T-cell (primary cell): ENCODE data around the gene EIF2S3. TPM values are rescaled to one million over a fixed set of nuclear protein-coding genes. Genes with fewer than 3 reads are reported as not detected.

Source experiments
- ATAC-seq, 4 experiments: fragments of 200-7000 bp in 3 of 4; fragments of 150-1000 bp in 1 of 4; cut with Tn5 transposase; replicated peaks in 1 of 4; 1 replicate in 3 of 4; 2 replicates in 1 of 4; pipeline ENCODE4 v1.10.0; 2021; ENCODE audit warnings: moderate library complexity in 3 of 4, mild to moderate bottlenecking in 2 of 4, moderate number of reproducible peaks in 1 of 4
- CTCF ChIA-PET, 2 donors: fragments of 300-600 bp; sonication (Branson Sonifier 250); formaldehyde crosslinking; loops; one replicate each; lab custom pipeline; 2022; ENCODE audit warnings: antibody characterized with exemption in 2 of 2; lab: Charles Lee
- POLR2A ChIA-PET, 2 donors: fragments of 300-600 bp; sonication (Branson Sonifier 250); formaldehyde crosslinking; loops; one replicate each; lab custom pipeline; 2022; ENCODE audit warnings: antibody characterized with exemption in 2 of 2; lab: Charles Lee
- DNase-seq, 35 experiments: peaks; one replicate each; pipeline versions ENCODE4 v3.0.0 to v3.0.0-alpha.2; 2013 to 2023
- H3K27ac ChIP-seq: one replicate; pipeline ENCODE4 v1.5.1; 2013; ENCODE audit warnings: low read length
- H3K27me3 ChIP-seq, 2 experiments: replicated peaks in 1 of 2; 1 replicate in 1 of 2; 2 replicates in 1 of 2; pipeline versions ENCODE4 v1.6.1 to v1.7.0; 2013; ENCODE audit warnings: low read length in 1 of 2, mixed read lengths in 1 of 2; ENCODE audit not compliant: control insufficient read depth in 2 of 2, insufficient read depth in 2 of 2; ENCODE audit errors: extremely low read depth in 1 of 2
- H3K36me3 ChIP-seq, 2 donors: 1 replicate in 1 of 2; 2 replicates in 1 of 2; pipeline versions ENCODE4 v1.6.1 to v1.7.0; 2013; ENCODE audit warnings: low read length in 1 of 2; ENCODE audit not compliant: control insufficient read depth in 2 of 2, insufficient read depth in 1 of 2; ENCODE audit errors: extremely low read depth in 1 of 2
- H3K4me1 ChIP-seq, 2 experiments: 1 replicate in 1 of 2; 2 replicates in 1 of 2; pipeline versions ENCODE4 v1.6.1 to v1.7.0; 2013; ENCODE audit warnings: low read length in 2 of 2, mixed read lengths in 1 of 2; ENCODE audit not compliant: insufficient read depth in 2 of 2, control insufficient read depth in 1 of 2; ENCODE audit errors: extremely low read depth in 1 of 2
- H3K4me3 ChIP-seq, 2 donors: 1 replicate in 1 of 2; 2 replicates in 1 of 2; pipeline versions ENCODE4 v1.5.1 to v1.7.0; 2013; ENCODE audit warnings: mild to moderate bottlenecking in 2 of 2, low read length in 1 of 2, moderate library complexity in 1 of 2; ENCODE audit not compliant: control insufficient read depth in 1 of 2; ENCODE audit errors: extremely low read depth in 1 of 2
- H3K9me3 ChIP-seq: 2 replicates; pipeline ENCODE4 v1.7.0; 2013
- H3K27ac Mint-ChIP-seq, 2 donors: one replicate each; pipeline ENCODE4 v1.8.0; 2020 to 2021; ENCODE audit warnings: mild to moderate bottlenecking in 2 of 2, mixed read lengths in 2 of 2
- H3K27me3 Mint-ChIP-seq, 2 donors: one replicate each; pipeline ENCODE4 v1.8.0; 2021 to 2022; ENCODE audit warnings: mixed read lengths in 2 of 2
- H3K36me3 Mint-ChIP-seq: one replicate; pipeline ENCODE4 v1.8.0; 2021; ENCODE audit warnings: mixed read lengths
- H3K4me1 Mint-ChIP-seq, 3 donors: one replicate each; pipeline ENCODE4 v1.8.0; 2020 to 2022; ENCODE audit warnings: mixed read lengths in 3 of 3, mild to moderate bottlenecking in 1 of 3
- H3K4me3 Mint-ChIP-seq, 3 donors: one replicate each; pipeline ENCODE4 v1.8.0; 2020 to 2022; ENCODE audit warnings: mild to moderate bottlenecking in 3 of 3, mixed read lengths in 3 of 3, moderate library complexity in 3 of 3
- H3K9me3 Mint-ChIP-seq, 3 donors: one replicate each; pipeline ENCODE4 v1.8.0; 2020 to 2022; ENCODE audit warnings: mixed read lengths in 3 of 3
- WGBS: methylation state at CpG from one replicate; pipeline ENCODE4 v1.1.5; 2013; ENCODE audit warnings: missing lambda C conversion rate; ENCODE audit not compliant: insufficient coverage; 5-methylcytosine and 5-hydroxymethylcytosine counted together
- total RNA-seq, 35 experiments: library from RNA in 6 of 35; stranded (reverse) in 6 of 35; fragments of 120-200 nt in 1 of 35; gene quantifications; one replicate each; pipeline versions ENCODE4 v1.2.1 to v1.2.4 and lab custom pipeline; 2013 to 2026

Gene EIF2S3
- total RNA-seq, 5 donors from 2014 or later (not counting 1 experiment from before 2014, with no cell fraction given): 180 to 309 (median 196) TPM

- Histone ChIP-seq H3K4me3 (no peak overlapping the region), H3K4me1 (peaks cover 9 to 27% of the 10 kb centered on the region in 2 experiments), H3K36me3 (peaks cover 0 to 2% of the 10 kb centered on the region in 2 donors), H3K27me3 (no peaks in the 10 kb centered on the region), H3K27ac (no peak overlapping the region), H3K9me3 (no peaks in the 10 kb centered on the region)
- H3K36me3 Mint-ChIP-seq: peaks cover 6% of the 10 kb centered on the region
- H3K9me3 Mint-ChIP-seq: no peaks in the 10 kb centered on the region
- POLR2A ChIA-PET: interaction anchor here in 1 of 2 donors (0.6 kb wide), 1 partner anchor 107 kb away, joined by 4 read pairs; no protein-coding TSS in a partner anchor
- no peak overlapping the region for H3K27ac Mint-ChIP-seq
- DNase-seq: no peak
- CTCF ChIA-PET: interaction anchor here (0.5 to 0.6 kb wide), 4 partner anchors 14 to 1219 kb away, joined by 3 to 4 read pairs (median 4); no protein-coding TSS in a partner anchor
- no peaks in the 10 kb centered on the region for H3K27me3 Mint-ChIP-seq
- H3K4me3 Mint-ChIP-seq: no peak overlapping the region
- H3K4me1 Mint-ChIP-seq: peaks cover 31 to 50% (median 43%) of the 10 kb centered on the region in 3 donors
- no CpG with 5 or more reads among the region's 9 CpGs for WGBS
- no peak for ATAC-seq
Observed at GRCh38 chrX:24017674-24018073, 37.1 kb upstream of the EIF2S3 start.

DNA sequence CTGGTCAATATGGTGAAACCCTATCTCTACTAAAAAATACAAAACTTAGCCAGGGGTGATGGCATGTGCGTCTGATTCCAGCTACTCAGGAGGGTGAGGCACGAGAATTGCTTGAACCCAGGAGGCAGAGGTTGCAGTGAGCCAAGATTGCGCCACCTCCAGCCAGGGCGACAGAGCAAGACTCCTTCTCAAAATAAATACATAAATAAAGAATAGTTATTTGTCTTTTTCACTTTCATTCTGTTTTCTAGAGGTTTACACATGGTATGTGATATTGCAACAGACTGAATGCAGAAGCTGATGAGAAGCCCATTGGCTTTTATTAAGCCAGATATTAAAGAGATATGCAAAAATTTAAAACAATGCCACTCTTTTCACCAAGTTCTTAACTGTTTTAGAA is 35.9 kb upstream of the EIF2S3 start:
- H3K27ac ChIP-seq: no peak overlapping the region
- Mint-ChIP-seq H3K27ac (no peak overlapping the region), H3K4me1 (peaks cover 37 to 55% (median 51%) of the 10 kb centered on the region in 3 donors), H3K4me3 (no peak overlapping the region), H3K9me3 (no peaks in the 10 kb centered on the region), H3K36me3 (peaks cover 6% of the 10 kb centered on the region), H3K27me3 (no peaks in the 10 kb centered on the region)
- peaks cover 12 to 26% of the 10 kb centered on the region in 2 experiments for H3K4me1 ChIP-seq
- no CpG with 5 or more reads among the region's 4 CpGs for WGBS
- DNase-seq (no peak), ATAC-seq (no peak)
- CTCF ChIA-PET: interaction anchor here in 1 of 2 donors (0.6 kb wide), 1 partner anchor 36 kb away, joined by 4 read pairs; the partner anchor contains the start of gene EIF2S3
- H3K9me3 ChIP-seq: no peaks in the 10 kb centered on the region
- no peak overlapping the region for H3K4me3 ChIP-seq
- no peaks in the 10 kb centered on the region for H3K27me3 ChIP-seq
- H3K36me3 ChIP-seq: peaks cover 0 to 2% of the 10 kb centered on the region in 2 donors
- POLR2A ChIA-PET: no interaction called here

DNA sequence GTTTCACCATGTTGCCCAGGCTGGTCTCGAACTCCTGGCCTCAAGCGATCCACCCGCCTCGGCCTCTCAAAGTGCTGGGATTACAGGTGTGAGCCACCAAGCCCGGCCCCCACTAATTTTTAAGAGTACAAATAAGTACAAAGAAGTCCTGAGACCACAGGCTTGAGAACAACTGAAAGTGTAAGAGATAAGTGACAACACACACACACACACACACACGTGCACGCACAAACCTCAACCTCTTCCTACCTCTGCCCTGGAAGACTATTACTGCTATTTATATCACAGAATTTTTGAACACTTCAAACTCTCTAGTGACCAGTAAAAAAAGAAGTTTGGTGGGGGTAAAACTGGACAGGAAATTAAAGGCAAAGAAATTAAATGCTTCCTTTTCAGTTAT is 35.3 kb upstream of the EIF2S3 start:
- H3K27me3 ChIP-seq: no peaks in the 10 kb centered on the region
- H3K9me3 ChIP-seq: no peaks in the 10 kb centered on the region
- H3K27ac ChIP-seq: no peak overlapping the region
- H3K27me3 Mint-ChIP-seq: no peaks in the 10 kb centered on the region
- H3K4me3 Mint-ChIP-seq: no peak overlapping the region
- H3K9me3 Mint-ChIP-seq: no peaks in the 10 kb centered on the region
- peaks cover 12 to 23% of the 10 kb centered on the region in 2 experiments for H3K4me1 ChIP-seq
- peak in 5 of 35 experiments; percentile 1 to 32 (median 2) for DNase-seq
- H3K36me3 ChIP-seq: peaks cover 0 to 2% of the 10 kb centered on the region in 2 donors
- no peak overlapping the region for H3K4me3 ChIP-seq
- WGBS: no CpG with 5 or more reads among the region's 7 CpGs
- H3K4me1 Mint-ChIP-seq: peaks cover 33 to 51% (median 48%) of the 10 kb centered on the region in 3 donors
- POLR2A ChIA-PET: no interaction called here
- H3K36me3 Mint-ChIP-seq: peaks cover 6% of the 10 kb centered on the region
- ATAC-seq: no peak
- H3K27ac Mint-ChIP-seq: peak overlapping the region; percentile 8 to 36
- CTCF ChIA-PET: no interaction called here

DNA sequence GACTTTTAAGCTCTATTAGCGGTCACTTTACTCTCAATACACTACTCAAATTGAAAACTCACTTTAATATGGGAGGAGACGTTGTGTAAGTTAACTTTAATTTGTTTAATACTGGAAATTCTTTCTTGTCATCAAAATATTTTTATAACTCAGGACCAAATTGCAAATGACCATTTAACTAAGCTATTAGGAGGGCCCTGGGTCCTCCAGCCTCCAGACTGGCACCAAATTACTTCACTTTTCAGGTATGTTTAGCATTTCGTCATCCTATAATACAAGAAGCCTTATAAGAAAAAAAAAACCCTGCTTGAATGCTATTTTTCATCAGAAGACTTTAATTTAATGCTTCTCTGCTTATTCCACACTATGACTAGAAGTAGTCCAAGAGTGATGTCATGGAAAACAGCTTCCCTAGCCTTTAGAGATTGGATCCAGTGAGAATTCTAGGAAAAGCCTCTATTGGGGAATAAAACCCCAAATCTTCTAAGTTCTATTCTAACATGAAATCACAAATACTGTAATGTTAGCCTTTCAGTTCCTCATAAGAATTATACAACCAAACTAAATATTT is 34.4 kb upstream of the EIF2S3 start:
- Histone ChIP-seq H3K4me3 (no peak overlapping the region), H3K4me1 (peaks cover 8 to 18% of the 10 kb centered on the region in 2 experiments), H3K27me3 (no peaks in the 10 kb centered on the region), H3K36me3 (peaks cover 0 to 2% of the 10 kb centered on the region in 2 donors), H3K27ac (no peak overlapping the region), H3K9me3 (no peaks in the 10 kb centered on the region)
- DNase-seq: no peak
- ATAC-seq: no peak
- ChIA-PET POLR2A (interaction anchor here in 1 of 2 donors (0.6 kb wide), 1 partner anchor 239 kb away, joined by 3 read pairs; no protein-coding TSS in a partner anchor), CTCF (interaction anchor here in 1 of 2 donors (0.5 kb wide), 1 partner anchor 33 kb away, joined by 3 read pairs; no protein-coding TSS in a partner anchor)
- Mint-ChIP-seq H3K4me3 (peak overlapping the region in 1 of 3 donors; percentile 1), H3K27ac (peak overlapping the region; percentile 44 to 63), H3K36me3 (peaks cover 6% of the 10 kb centered on the region), H3K27me3 (no peaks in the 10 kb centered on the region), H3K9me3 (no peaks in the 10 kb centered on the region), H3K4me1 (peaks cover 28 to 42% (median 39%) of the 10 kb centered on the region in 3 donors)
- WGBS: no CpG with 5 or more reads among the region's 3 CpGs

DNA sequence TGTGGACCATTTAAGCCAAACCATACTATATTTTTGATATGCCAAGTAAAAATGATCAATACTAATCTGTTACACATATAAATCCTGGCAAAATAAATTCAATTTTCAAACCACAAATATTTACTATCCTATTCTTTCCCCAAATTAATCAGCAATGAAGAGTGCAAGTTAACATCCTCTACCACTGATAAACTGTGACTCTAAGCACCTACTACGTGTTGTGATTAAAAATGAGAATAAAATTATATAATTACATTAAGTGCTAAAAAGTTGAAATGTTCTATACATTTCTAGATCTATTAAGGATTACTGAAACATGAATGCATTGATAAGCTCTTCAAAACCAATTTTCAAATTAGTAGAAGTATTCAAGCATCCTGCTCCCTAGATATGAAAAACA is 31.2 kb upstream of the EIF2S3 start:
- Histone ChIP-seq H3K9me3 (no peaks in the 10 kb centered on the region), H3K36me3 (no peaks in the 10 kb centered on the region), H3K4me3 (peak overlapping the region; percentile 62 to 89), H3K4me1 (peaks cover 8 to 12% of the 10 kb centered on the region in 2 experiments), H3K27ac (no peak overlapping the region), H3K27me3 (no peaks in the 10 kb centered on the region)
- WGBS: no CpG with 5 or more reads among the region's 1 CpG
- Mint-ChIP-seq H3K27ac (peak overlapping the region in 1 of 2 donors; percentile 13), H3K4me1 (peaks cover 28 to 39% (median 32%) of the 10 kb centered on the region in 3 donors), H3K4me3 (peak overlapping the region; percentile 83 to 88 (median 86)), H3K9me3 (no peaks in the 10 kb centered on the region), H3K27me3 (no peaks in the 10 kb centered on the region), H3K36me3 (peaks cover 3% of the 10 kb centered on the region)
- ChIA-PET POLR2A (interaction anchor here in 1 of 2 donors (0.6 kb wide), 2 partner anchors 29 to 54 kb away, joined by 3 read pairs; no protein-coding TSS in a partner anchor), CTCF (no interaction called here)
- ATAC-seq: no peak
- no peak for DNase-seq

DNA sequence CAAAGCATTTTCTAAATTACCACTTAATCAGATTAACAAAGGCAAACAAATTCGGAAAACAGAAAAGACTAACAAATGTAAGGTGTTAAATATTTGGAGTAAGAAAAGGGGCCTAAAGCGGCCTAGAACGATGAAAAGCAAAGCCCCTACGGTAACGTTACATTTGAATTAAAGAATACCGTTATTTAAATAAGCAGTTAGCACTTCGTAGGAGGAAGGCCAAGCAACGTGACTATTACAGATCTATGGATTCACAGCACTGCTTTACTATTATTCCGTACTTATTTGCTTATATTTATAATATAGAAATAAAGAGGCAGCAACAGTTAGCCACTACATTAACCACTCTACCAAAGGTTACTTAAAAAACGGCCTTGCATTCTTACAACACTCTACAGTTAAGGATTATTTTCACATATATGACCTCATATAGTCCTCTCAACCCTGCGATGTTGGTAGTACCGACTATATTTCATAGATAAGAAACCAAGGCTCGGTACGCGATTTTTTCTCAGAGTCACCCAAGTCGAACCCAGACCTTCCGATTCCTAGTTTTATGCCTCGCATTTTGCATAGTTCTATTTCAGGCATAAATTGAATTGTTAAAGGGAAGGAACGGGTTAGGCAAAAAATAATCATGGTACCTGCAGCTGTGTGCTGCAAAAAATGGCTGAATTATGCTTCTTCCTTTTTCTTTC is 30.6 kb upstream of the EIF2S3 start:
- ChIA-PET POLR2A (interaction anchor here in 1 of 2 donors (0.6 kb wide), 1 partner anchor 54 kb away, joined by 3 read pairs; no protein-coding TSS in a partner anchor), CTCF (no interaction called here)
- Histone ChIP-seq H3K27me3 (no peaks in the 10 kb centered on the region), H3K36me3 (no peaks in the 10 kb centered on the region), H3K9me3 (no peaks in the 10 kb centered on the region), H3K4me1 (peaks cover 8 to 10% of the 10 kb centered on the region in 2 experiments), H3K27ac (peak overlapping the region; percentile 32), H3K4me3 (peak overlapping the region; percentile 62 to 89)
- DNase-seq: peak in 1 of 35 experiments; percentile 5
- H3K4me3 Mint-ChIP-seq: peak overlapping the region; percentile 83 to 88 (median 86)
- 0% methylated on average over 1 of the region's 19 CpGs for WGBS
- H3K36me3 Mint-ChIP-seq: peaks cover 3% of the 10 kb centered on the region
- no peaks in the 10 kb centered on the region for H3K27me3 Mint-ChIP-seq
- H3K9me3 Mint-ChIP-seq: no peaks in the 10 kb centered on the region
- ATAC-seq: no peak
- peak overlapping the region; percentile 79 to 83 for H3K27ac Mint-ChIP-seq
- H3K4me1 Mint-ChIP-seq: peaks cover 28 to 39% (median 32%) of the 10 kb centered on the region in 3 donors
